Panc1 (cell line): ENCODE data around the gene MPZL3. TPM values are rescaled to one million over a fixed set of nuclear protein-coding genes. Genes with fewer than 3 reads are reported as not detected.

Source experiments
- ATAC-seq: fragments of 200-7000 bp; cut with Tn5 transposase; 2 replicates; pipeline ENCODE4 v1.9.1; 2020; ENCODE audit warnings: mild to moderate bottlenecking, moderate library complexity
- BruUV-seq: library from RNA; stranded (reverse); fragments of 400-500 nt; replicated peaks from 2 replicates; lab custom pipeline; 2021; lab: Mats Ljungman, UMichigan
- CTCF ChIA-PET: fragments of 300-600 bp; sonication (Branson Sonifier 250); formaldehyde crosslinking; loops from one replicate; lab custom pipeline; 2022; ENCODE audit warnings: antibody characterized with exemption; lab: Charles Lee
- POLR2A ChIA-PET: fragments of 300-600 bp; sonication (Branson Sonifier 250); formaldehyde crosslinking; loops from one replicate; lab custom pipeline; 2022; ENCODE audit warnings: antibody characterized with exemption; lab: Charles Lee
- DNase-seq: peaks from one replicate; pipeline ENCODE4 v3.0.0-alpha.2; 2010; ENCODE audit warnings: low read depth, low spot score
- H3K27ac ChIP-seq: 2 replicates; pipeline ENCODE4 v1.5.1; 2011; ENCODE audit warnings: mild to moderate bottlenecking, low read length, inconsistent platforms
- H3K27me3 ChIP-seq: fragments of 200-500 bp; sonication (Bioruptor generic); 2 replicates; pipeline ENCODE4 v1.6.0; 2014; ENCODE audit warnings: low read length, inconsistent platforms; ENCODE audit not compliant: control insufficient read depth, insufficient read depth
- H3K36me3 ChIP-seq: fragments of 200-500 bp; sonication (Bioruptor generic); 2 replicates; pipeline ENCODE4 v1.5.1; 2014; ENCODE audit warnings: inconsistent platforms, mild to moderate bottlenecking, low read length, moderate library complexity; ENCODE audit not compliant: control insufficient read depth, insufficient read depth
- H3K4me1 ChIP-seq: 2 replicates; pipeline ENCODE4 v1.5.1; 2011; ENCODE audit warnings: inconsistent platforms, mild to moderate bottlenecking, low read length, moderate library complexity; ENCODE audit not compliant: control insufficient read depth, insufficient read depth
- H3K4me3 ChIP-seq, 2 experiments: 2 replicates each; pipeline ENCODE4 v1.5.1; 2011 to 2012; ENCODE audit warnings: low read depth in 2 of 2, low read length in 2 of 2, mild to moderate bottlenecking in 2 of 2, inconsistent platforms in 1 of 2, moderate library complexity in 1 of 2
- H3K9me3 ChIP-seq: fragments of 200-500 bp; sonication (Bioruptor generic); 2 replicates; pipeline ENCODE4 v1.5.1; 2014; ENCODE audit warnings: low read depth, mild to moderate bottlenecking, inconsistent platforms, low read length, moderate library complexity; ENCODE audit not compliant: control insufficient read depth, insufficient read depth
- POLR2AphosphoS5 ChIP-seq: IDR thresholded peaks from 2 replicates; pipeline ENCODE4 v1.6.1; 2012; ENCODE audit warnings: mild to moderate bottlenecking, low read depth, low read length, moderate library complexity
- SIN3A ChIP-seq: IDR thresholded peaks from 2 replicates; pipeline ENCODE4 v1.6.1; 2012; ENCODE audit warnings: low read depth, mild to moderate bottlenecking, low read length, moderate library complexity, borderline replicate concordance; ENCODE audit not compliant: insufficient read depth
- TCF7L2 ChIP-seq: IDR thresholded peaks from 2 replicates; pipeline ENCODE4 v1.6.1; 2011; ENCODE audit warnings: mild to moderate bottlenecking, low read depth, low read length, inconsistent platforms
- in situ Hi-C: cut with HindIII; loops from 2 replicates; pipeline ENCODE4 v1.10.0; 2016; ENCODE audit warnings: low sequenced_read_pairs, low pct_unique_long_range_greater_than_20kb
- intact Hi-C: fragments of 100-400 bp; cut with micrococcal nuclease; formaldehyde crosslinking; loops from one replicate; pipeline ENCODE4 v1.10.0; 2022; ENCODE audit not compliant: unreplicated experiment
- total RNA-seq: library from RNA; stranded (reverse); gene quantifications from one replicate; pipeline ENCODE4 v1.2.1, GENCODE V29; 2021; ENCODE audit not compliant: unreplicated experiment
- TF ChIP-seq, protein P1 (sequence below), 2 experiments: IDR thresholded peaks; 2 replicates each; pipeline ENCODE4 v1.6.1; 2011 to 2012; ENCODE audit warnings: low read depth in 2 of 2, control low read depth in 1 of 2, low read length in 1 of 2, mild to moderate bottlenecking in 1 of 2, moderate library complexity in 1 of 2; ENCODE audit not compliant: insufficient read depth in 1 of 2
- TF ChIP-seq, protein P2 (sequence below): fragments of 450-650 bp; IDR thresholded peaks from 2 replicates; pipeline ENCODE4 v1.5.1; 2017; ENCODE audit warnings: mild to moderate bottlenecking

MPZL3 gene
- total RNA-seq, 1 experiment from 2014 or later, result 1.0 TPM

DNA sequence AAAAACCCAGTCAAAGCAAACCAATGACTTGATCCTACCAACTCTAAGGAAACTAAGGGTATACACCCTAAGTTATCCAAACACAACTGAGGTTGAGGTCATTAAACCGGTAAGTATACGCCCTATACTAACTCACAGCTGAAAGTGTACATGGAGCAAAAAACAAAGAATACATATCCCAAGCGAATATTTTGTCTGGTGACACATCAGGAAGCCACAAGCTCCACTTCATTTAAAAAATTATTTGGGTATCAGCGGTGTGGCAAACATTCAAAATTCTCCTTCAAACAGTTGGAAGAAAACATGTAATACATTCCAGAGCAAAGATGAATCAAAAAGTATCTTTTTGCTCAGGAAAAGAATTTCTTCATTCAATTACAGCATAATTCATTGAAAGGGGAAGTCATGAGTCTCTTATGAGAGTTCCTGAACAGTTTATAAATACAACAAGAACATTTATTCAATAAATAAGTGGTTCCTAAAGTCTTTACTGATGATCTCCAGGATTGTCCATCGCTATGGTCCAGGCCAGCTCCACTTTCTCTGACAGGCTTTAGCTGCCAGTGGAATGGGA is 22.8 kb downstream of the MPZL3 start:
- DNase-seq, result no peak
- intact Hi-C loops (no loop called here), in situ Hi-C loops (no loop called here)
- Histone ChIP-seq H3K4me3 (no peak overlapping the region), H3K36me3 (no peaks in the 10 kb centered on the region), H3K9me3 (no peaks in the 10 kb centered on the region), H3K27ac (no peak overlapping the region), H3K4me1 (no peaks in the 10 kb centered on the region), H3K27me3 (peaks cover 8% of the 10 kb centered on the region; the same call in 1 of the 2 replicates)
- no TSS peak for BruUV-seq
- no peak for ATAC-seq
- POLR2A ChIA-PET, result no interaction called here
- TF ChIP-seq SIN3A (no peak), TCF7L2 (no peak), POLR2AphosphoS5 (no peak)
- TF ChIP-seq, protein P1, sequence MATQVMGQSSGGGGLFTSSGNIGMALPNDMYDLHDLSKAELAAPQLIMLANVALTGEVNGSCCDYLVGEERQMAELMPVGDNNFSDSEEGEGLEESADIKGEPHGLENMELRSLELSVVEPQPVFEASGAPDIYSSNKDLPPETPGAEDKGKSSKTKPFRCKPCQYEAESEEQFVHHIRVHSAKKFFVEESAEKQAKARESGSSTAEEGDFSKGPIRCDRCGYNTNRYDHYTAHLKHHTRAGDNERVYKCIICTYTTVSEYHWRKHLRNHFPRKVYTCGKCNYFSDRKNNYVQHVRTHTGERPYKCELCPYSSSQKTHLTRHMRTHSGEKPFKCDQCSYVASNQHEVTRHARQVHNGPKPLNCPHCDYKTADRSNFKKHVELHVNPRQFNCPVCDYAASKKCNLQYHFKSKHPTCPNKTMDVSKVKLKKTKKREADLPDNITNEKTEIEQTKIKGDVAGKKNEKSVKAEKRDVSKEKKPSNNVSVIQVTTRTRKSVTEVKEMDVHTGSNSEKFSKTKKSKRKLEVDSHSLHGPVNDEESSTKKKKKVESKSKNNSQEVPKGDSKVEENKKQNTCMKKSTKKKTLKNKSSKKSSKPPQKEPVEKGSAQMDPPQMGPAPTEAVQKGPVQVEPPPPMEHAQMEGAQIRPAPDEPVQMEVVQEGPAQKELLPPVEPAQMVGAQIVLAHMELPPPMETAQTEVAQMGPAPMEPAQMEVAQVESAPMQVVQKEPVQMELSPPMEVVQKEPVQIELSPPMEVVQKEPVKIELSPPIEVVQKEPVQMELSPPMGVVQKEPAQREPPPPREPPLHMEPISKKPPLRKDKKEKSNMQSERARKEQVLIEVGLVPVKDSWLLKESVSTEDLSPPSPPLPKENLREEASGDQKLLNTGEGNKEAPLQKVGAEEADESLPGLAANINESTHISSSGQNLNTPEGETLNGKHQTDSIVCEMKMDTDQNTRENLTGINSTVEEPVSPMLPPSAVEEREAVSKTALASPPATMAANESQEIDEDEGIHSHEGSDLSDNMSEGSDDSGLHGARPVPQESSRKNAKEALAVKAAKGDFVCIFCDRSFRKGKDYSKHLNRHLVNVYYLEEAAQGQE (IDR thresholded peaks at IDR 0.05; ENCODE audit: insufficient read depth in 1 of 2, low read depth in 2 of 2, low read length in 1 of 2), result no peak
- TF ChIP-seq, protein P2, sequence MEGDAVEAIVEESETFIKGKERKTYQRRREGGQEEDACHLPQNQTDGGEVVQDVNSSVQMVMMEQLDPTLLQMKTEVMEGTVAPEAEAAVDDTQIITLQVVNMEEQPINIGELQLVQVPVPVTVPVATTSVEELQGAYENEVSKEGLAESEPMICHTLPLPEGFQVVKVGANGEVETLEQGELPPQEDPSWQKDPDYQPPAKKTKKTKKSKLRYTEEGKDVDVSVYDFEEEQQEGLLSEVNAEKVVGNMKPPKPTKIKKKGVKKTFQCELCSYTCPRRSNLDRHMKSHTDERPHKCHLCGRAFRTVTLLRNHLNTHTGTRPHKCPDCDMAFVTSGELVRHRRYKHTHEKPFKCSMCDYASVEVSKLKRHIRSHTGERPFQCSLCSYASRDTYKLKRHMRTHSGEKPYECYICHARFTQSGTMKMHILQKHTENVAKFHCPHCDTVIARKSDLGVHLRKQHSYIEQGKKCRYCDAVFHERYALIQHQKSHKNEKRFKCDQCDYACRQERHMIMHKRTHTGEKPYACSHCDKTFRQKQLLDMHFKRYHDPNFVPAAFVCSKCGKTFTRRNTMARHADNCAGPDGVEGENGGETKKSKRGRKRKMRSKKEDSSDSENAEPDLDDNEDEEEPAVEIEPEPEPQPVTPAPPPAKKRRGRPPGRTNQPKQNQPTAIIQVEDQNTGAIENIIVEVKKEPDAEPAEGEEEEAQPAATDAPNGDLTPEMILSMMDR, result no peak
- CTCF ChIA-PET, result no interaction called here

DNA sequence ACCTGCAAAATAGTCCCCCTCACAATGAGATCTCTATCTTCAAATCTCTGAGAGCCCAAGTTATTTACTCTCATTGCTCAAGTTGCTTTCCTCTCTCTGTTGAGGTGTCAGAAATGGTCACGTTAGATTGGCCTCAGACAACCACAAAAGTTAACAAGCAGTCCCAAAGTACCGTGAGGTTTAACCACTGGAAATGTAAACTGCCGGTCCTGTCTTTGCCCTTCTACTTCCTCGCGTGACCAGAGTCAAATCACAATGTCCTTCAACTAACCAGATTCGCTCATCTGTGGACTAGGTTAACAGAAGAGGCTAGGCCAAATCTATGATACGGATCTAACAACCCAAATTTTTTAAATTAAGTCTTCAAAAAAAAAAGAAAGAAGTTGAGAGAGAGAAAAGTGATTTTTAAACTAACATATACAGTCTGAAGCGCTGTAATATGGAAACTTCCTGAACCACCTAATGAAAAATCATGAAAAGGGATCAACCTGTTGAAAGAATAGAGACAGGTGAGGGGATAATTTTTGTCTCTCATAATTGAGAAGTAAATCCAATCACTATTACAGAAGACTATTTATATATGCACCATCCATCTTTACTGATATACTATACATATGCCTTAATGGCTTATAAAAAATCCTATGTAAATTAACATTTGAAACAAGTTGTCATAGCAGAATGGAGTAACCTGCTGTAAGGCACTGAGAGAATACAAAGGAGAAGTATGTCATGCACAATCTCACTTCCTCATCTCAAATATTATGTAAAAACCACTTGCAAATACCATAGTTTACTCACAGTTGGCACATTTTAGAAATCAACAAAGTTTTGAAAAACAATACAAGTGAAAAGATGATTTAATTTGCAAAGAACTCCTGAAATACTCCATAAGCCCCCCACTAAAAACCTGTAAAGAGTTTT is 24.0 kb downstream of the MPZL3 start:
- ATAC-seq (no peak), DNase-seq (no peak)
- TF ChIP-seq SIN3A (no peak), POLR2AphosphoS5 (no peak), TCF7L2 (no peak)
- TF ChIP-seq, protein P1 (IDR thresholded peaks at IDR 0.05; ENCODE audit: insufficient read depth in 1 of 2, low read depth in 2 of 2, low read length in 1 of 2), result no peak
- TF ChIP-seq, protein P2, result no peak
- Histone ChIP-seq H3K4me3 (no peak overlapping the region), H3K36me3 (no peaks in the 10 kb centered on the region), H3K9me3 (no peaks in the 10 kb centered on the region), H3K27ac (no peak overlapping the region), H3K4me1 (no peaks in the 10 kb centered on the region), H3K27me3 (peaks cover 12% of the 10 kb centered on the region)
- in situ Hi-C loops, result no loop called here
- no TSS peak for BruUV-seq
- POLR2A ChIA-PET, result interaction anchor here (0.7 kb wide), 1 partner anchor 193 kb away, joined by 5 read pairs; no protein-coding TSS in a partner anchor
- intact Hi-C loops, result no loop called here
- CTCF ChIA-PET, result interaction anchor here (0.7 kb wide), 1 partner anchor 34 kb away, joined by 8 read pairs; no protein-coding TSS in a partner anchor
